ENCODE data around the gene SOBP. TPM values are rescaled to one million over a fixed set of nuclear protein-coding genes. Genes with fewer than 3 reads are reported as not detected.

Gene SOBP
- total and polyA plus RNA-seq, 2 experiments from 2014 or later, result 1.5 to 3.0 TPM

- Histone ChIP-seq H2AFZ (no peak overlapping the region), H3K27me3 (ENCODE audit: insufficient read depth) (no peaks in the 10 kb centered on the region), H3K4me1 (ENCODE audit: insufficient read depth) (peaks cover 15% of the 10 kb centered on the region), H3K9me2 (ENCODE audit: insufficient read depth) (0 out of 2 replicates have a peak, but pooled peaks cover 6% of the 10 kb centered on the region), H3K4me2 (no peak overlapping the region), H3K79me2 (replicated peaks; ENCODE audit: insufficient read depth) (no peaks in the 10 kb centered on the region), H3K36me3 (ENCODE audit: insufficient read depth) (no peaks in the 10 kb centered on the region), H3K4me3 (no peak overlapping the region), H3F3A (replicated peaks; ENCODE audit: low read depth) (no peaks in the 10 kb centered on the region), H4K20me1 (replicated peaks; ENCODE audit: insufficient read depth) (no peaks in the 10 kb centered on the region), H3K27ac (ENCODE audit: low read depth) (no peak overlapping the region)
- Mint-ChIP-seq H3K27me3 (ENCODE audit: insufficient read depth, low read depth, poor library complexity) (peaks cover 4% of the 10 kb centered on the region), H3K4me1 (peaks cover 22% of the 10 kb centered on the region), H3K27ac (no peak overlapping the region), H3K36me3 (ENCODE audit: low read depth) (no peaks in the 10 kb centered on the region), H3K4me3 (no peak overlapping the region), H3K9me3 (no peaks in the 10 kb centered on the region)
- no peak for ATAC-seq
- TF ChIP-seq ZNF331 (CRISPR knock-in tag; IDR thresholded peaks at IDR 0.05; ENCODE audit: low read depth) (no peak), NANOG (IDR thresholded peaks at IDR 0.05; ENCODE audit: borderline replicate concordance) (no peak), ZNF462 (CRISPR knock-in tag; IDR thresholded peaks at IDR 0.05) (no peak), CTCF (conservative IDR thresholded peaks at IDR 0.05; ENCODE audit: low read depth in 2 of 2) (no peak), POLR2AphosphoS5 (IDR thresholded peaks at IDR 0.05; ENCODE audit: low read depth) (no peak), CREB1 (CRISPR knock-in tag; IDR thresholded peaks at IDR 0.05; ENCODE audit: low read depth) (no peak), EZH2 (IDR thresholded peaks at IDR 0.05; ENCODE audit: low read depth, unreplicated experiment) (no peak)
- TF ChIP-seq, protein P1, sequence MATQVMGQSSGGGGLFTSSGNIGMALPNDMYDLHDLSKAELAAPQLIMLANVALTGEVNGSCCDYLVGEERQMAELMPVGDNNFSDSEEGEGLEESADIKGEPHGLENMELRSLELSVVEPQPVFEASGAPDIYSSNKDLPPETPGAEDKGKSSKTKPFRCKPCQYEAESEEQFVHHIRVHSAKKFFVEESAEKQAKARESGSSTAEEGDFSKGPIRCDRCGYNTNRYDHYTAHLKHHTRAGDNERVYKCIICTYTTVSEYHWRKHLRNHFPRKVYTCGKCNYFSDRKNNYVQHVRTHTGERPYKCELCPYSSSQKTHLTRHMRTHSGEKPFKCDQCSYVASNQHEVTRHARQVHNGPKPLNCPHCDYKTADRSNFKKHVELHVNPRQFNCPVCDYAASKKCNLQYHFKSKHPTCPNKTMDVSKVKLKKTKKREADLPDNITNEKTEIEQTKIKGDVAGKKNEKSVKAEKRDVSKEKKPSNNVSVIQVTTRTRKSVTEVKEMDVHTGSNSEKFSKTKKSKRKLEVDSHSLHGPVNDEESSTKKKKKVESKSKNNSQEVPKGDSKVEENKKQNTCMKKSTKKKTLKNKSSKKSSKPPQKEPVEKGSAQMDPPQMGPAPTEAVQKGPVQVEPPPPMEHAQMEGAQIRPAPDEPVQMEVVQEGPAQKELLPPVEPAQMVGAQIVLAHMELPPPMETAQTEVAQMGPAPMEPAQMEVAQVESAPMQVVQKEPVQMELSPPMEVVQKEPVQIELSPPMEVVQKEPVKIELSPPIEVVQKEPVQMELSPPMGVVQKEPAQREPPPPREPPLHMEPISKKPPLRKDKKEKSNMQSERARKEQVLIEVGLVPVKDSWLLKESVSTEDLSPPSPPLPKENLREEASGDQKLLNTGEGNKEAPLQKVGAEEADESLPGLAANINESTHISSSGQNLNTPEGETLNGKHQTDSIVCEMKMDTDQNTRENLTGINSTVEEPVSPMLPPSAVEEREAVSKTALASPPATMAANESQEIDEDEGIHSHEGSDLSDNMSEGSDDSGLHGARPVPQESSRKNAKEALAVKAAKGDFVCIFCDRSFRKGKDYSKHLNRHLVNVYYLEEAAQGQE (IDR thresholded peaks at IDR 0.05; ENCODE audit: unreplicated experiment), result no peak
- DNase-seq (ENCODE audit: low spot score), result no peak
Measured at GRCh38 chr6:107564589-107564951, 74.7 kb downstream of the SOBP start.
